ENCODE results near the gene STUB1. TPM values are rescaled to one million over a fixed set of nuclear protein-coding genes. Genes with fewer than 3 reads are reported as not detected.
A peak's percentile ranks its signal among the peaks of the same experiment; 100 is the strongest.
"Not testable (repeated sequence)": the region's sequence is repeated elsewhere in the genome, so short reads cannot be mapped to it uniquely, and the experiment has no call there.

STUB1 gene
- total and polyA plus RNA-seq, 2 of the 8 experiments (the other 6 are each of a cell fraction or from before 2014, with no cell fraction given), result 89.9 to 103 TPM

DNA sequence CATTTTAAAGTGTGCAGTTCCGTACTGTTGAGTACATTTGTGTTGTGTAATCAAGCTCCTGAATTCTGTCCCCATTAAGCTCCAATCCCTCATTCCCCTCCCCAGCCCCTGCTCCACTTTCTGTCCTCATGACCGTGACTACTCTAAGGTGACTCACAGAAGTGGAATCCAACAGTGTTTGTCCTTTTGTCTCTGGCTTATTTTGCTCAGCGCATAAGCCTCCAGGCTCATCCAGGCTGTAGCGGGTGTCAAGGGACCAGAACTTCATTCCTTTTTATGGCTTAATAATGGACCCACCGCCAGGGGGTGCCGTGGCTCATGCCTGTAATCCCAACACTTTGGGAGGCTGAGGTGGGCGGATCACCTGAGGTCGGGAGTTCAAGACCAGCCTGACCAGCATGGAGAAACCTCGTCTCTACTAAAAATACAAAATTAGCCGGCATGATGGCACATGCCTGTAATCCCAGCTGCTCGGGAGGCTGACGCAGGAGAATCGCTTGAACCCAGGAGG is 32.6 kb downstream of the STUB1 start:
- H2BK15ac ChIP-seq (ENCODE audit: low read length); H3K36me3 ChIP-seq (ENCODE audit: control insufficient read depth in 2 of 4, insufficient read depth in 4 of 4, low read length in 3 of 4); H3K56ac ChIP-seq (replicated peaks; ENCODE audit: insufficient read length, low read depth, low read length); H4K91ac ChIP-seq (replicated peaks; ENCODE audit: insufficient read length, low read length); H4K5ac ChIP-seq (ENCODE audit: insufficient read length, low read depth, low read length); H3K4me2 ChIP-seq (ENCODE audit: insufficient read depth in 1 of 2, low read depth in 2 of 2, low read length in 2 of 2); H4K8ac ChIP-seq (ENCODE audit: extremely low read depth, insufficient read depth, low read length); H3K23ac ChIP-seq (ENCODE audit: insufficient read length); H2AFZ ChIP-seq (ENCODE audit: low read length); H3K9me3 ChIP-seq (ENCODE audit: insufficient read depth in 2 of 2, low read depth in 1 of 2, low read length in 1 of 2); H3K18ac ChIP-seq (ENCODE audit: extremely low read depth, low read length); H2BK5ac ChIP-seq (ENCODE audit: low read depth, low read length); H3K4me3 ChIP-seq (ENCODE audit: extremely low read depth in 1 of 4, insufficient read depth in 2 of 4, low read depth in 3 of 4, low read length in 4 of 4); H3K4ac ChIP-seq (replicated peaks; ENCODE audit: insufficient read length, low read depth, low read length); H3K79me2 ChIP-seq (ENCODE audit: control insufficient read depth in 1 of 2, insufficient read depth in 2 of 2, low read length in 2 of 2); H4K20me1 ChIP-seq (replicated peaks in 1 of 2; ENCODE audit: control insufficient read depth in 1 of 2, insufficient read depth in 2 of 2, low read length in 2 of 2); H2BK120ac ChIP-seq (replicated peaks; ENCODE audit: low read depth, low read length); H3K79me1 ChIP-seq (ENCODE audit: low read depth, low read length); H2AK5ac ChIP-seq (ENCODE audit: low read depth, low read length); H2BK12ac ChIP-seq (ENCODE audit: low read depth, low read length); H3K27ac ChIP-seq (ENCODE audit: low read depth, low read length); H2BK20ac ChIP-seq (ENCODE audit: low read length); H3K14ac ChIP-seq (ENCODE audit: insufficient read length); H3K9ac ChIP-seq (replicated peaks in 1 of 4; ENCODE audit: extremely low read depth in 1 of 4, low read depth in 3 of 4, low read length in 3 of 4): not testable (repeated sequence)
- DNase-seq (ENCODE audit: low read depth in 1 of 2, low spot score in 2 of 2) (peak in 1 of 2 experiments; percentile 89), FAIRE-seq (peak; percentile 82)
- peaks cover 6 to 65% (median 41%) of the 10 kb centered on the region in 4 experiments for H3K27me3 ChIP-seq (replicated peaks in 1 of 4; ENCODE audit: control insufficient read depth in 3 of 4, extremely low read depth in 1 of 4, insufficient read depth in 3 of 4, low read length in 3 of 4)
- TF ChIP-seq RAD21 (IDR thresholded peaks at IDR 0.05 in 1 of 2, conservative IDR thresholded peaks at IDR 0.05 in 1 of 2; ENCODE audit: low read depth in 2 of 2, low read length in 2 of 2), result peak; percentile 8 to 28; a peak in 2 of 4 replicates
- peak; percentile 38 to 55 (median 44) for TF ChIP-seq CTCF (IDR thresholded peaks at IDR 0.05; ENCODE audit: control extremely low read depth in 1 of 3, insufficient read depth in 1 of 3, low read depth in 1 of 3, low read length in 3 of 3)
- WGBS, 2 experiments (ENCODE audit: extremely low coverage in 1 of 2, insufficient coverage in 1 of 2, insufficient read length in 1 of 2, insufficient replicate concordance in 2 of 2, low coverage in 1 of 2, low lambda C conversion rate in 2 of 2, missing lambda C conversion rate in 1 of 2), result 59% methylated on average over 13 of the region's 13 CpGs; no CpG with 5 or more reads in 1 of the 2 experiments
- CTCF ChIA-PET (ENCODE audit: partially characterized antibody), result interaction anchor here (0.9 to 33.4 kb wide), 21 partner anchors 10 to 391 kb away, joined by 3 to 977 read pairs (median 6); partner anchors contain the start of genes ANTKMT, CCDC78, CHTF18 and CIAO3
- H3K4me1 ChIP-seq (replicated peaks in 1 of 4; ENCODE audit: control insufficient read depth in 3 of 4, insufficient read depth in 4 of 4, low read length in 3 of 4), result peaks cover 0 to 19% (median 13%) of the 10 kb centered on the region in 4 experiments; a peak in 5 of 7 replicates
- peaks cover 11% of the 10 kb centered on the region; the same call in 1 of the 2 replicates for H3K23me2 ChIP-seq (ENCODE audit: low read depth, low read length)
- POLR2A ChIA-PET (ENCODE audit: partially characterized antibody), result interaction anchor here (1.6 to 20.9 kb wide), 3 partner anchors 14 to 73 kb away, joined by 4 to 353 read pairs (median 7); partner anchors contain the start of genes ANTKMT, CCDC78, HAGHL and JMJD8
